GM18519 (cell line): ENCODE results near the gene TUBB3.
"Not testable (repeated sequence)": the region's sequence is repeated elsewhere in the genome, so short reads cannot be mapped to it uniquely, and the experiment has no call there.

Experiments used
- ATAC-seq: cut with Tn5 transposase; IDR thresholded peaks from one replicate; pipeline ENCODE4 v1.9.1; 2021; ENCODE audit warnings: mild to moderate bottlenecking, moderate library complexity; ENCODE audit not compliant: unreplicated experiment, low FRiP score

Gene TUBB3

DNA sequence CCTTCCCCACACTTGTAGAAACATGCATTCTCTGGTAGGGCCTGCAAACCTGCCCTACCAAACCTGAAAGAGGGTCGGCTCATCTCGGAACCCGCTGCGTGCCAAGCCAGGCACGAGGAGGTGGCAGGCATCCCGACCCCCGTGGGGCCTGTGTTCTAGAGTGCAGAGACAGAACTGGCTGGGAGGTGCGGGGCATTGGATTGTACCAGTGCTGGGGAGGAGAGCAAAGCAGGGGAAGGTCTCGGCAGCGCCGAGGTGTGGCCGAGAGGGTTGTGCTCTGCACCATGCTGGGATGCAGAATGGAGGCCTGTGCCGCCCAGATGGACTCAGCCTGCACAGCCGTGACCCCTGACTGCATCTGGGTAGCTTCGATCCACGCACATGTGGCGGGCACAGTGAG lies 22.3 kb upstream of the TUBB3 start:
- no peak for ATAC-seq

GRCh38 chr16:89902980-89903379 lies 20.2 kb upstream of the TUBB3 start:
- ATAC-seq, result no peak

DNA sequence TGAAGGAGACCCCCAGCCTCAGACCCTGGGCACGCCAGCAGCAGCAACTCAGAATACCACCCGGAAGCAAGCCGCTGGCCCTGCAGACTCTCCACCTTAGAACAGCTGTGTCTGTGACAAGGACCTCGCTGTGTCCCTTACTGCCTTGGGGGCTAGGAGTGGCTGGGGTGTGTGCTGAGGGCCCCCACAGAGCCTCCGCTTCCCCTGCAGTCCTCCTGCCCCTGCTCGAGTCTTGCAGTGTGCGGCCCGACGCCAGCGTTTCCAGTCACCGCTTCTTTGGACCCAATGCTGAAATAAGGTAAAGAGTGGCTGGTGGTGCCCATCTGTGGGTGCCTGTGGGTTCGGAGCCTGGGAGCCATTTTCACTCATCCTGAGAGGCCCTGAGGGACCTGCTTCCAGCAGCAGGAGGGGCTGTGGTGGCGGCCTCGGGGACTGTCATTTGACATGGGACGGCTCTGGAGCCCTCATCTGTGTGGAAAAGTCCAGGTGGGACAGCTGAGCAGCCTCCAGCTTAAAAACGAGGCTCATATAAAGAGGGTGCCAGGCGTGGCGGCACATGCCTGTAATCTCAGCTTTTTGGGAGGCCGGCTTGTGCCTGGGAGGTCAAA lies 19.1 kb upstream of the TUBB3 start:
- ATAC-seq, result no peak

DNA sequence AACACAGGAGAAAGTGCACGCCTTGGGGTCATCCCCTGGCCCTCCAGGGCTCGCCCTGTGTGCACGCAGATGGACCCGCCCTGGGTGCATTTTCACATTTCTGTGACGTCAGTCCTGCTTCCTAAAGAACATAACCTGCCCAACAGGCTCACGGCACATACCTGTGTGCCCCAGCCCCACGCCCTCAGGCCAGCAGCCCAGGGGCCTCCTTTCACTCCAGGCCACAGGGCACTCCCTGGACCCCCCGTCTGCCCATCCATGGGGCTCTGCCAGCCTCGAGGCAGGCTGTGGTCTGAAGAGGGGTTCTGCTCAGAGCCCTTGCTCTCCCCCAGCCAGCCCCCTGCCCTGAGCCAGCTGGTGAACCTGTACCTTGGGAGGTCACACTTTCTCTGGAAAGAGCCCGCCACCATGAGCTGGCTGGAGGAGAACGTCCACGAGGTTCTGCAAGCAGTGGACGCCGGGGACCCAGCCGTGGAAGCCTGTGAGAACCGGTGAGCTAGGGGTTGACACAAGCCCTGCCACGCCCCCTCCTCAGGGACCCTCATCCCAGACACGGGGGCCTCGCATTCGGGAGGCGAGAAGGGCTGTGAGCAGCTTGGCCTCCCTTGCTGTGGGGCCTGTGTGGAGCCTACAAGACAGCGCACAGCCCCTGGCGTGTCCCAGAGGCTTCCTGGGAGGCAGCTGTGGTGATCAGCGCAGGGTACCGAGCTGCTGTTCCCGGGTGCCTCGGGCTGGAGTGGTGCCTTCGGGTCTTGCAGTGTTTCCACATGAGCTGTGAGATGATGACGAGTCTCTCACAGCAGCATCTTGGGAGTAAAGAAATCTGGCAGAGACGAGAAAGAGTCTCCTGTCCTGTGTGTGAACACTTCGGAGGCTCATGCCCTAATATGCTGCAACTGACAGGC lies 18.3 kb upstream of the TUBB3 start:
- ATAC-seq, result no peak

GRCh38 chr16:89905511-89906139 lies 17.5 kb upstream of the TUBB3 start:
- no peak for ATAC-seq

- no peak for ATAC-seq
Observed at GRCh38 chr16:89906140-89907025, 16.8 kb upstream of the TUBB3 start.

GRCh38 chr16:89907055-89907814 lies 15.9 kb upstream of the TUBB3 start:
- ATAC-seq, result no peak

DNA sequence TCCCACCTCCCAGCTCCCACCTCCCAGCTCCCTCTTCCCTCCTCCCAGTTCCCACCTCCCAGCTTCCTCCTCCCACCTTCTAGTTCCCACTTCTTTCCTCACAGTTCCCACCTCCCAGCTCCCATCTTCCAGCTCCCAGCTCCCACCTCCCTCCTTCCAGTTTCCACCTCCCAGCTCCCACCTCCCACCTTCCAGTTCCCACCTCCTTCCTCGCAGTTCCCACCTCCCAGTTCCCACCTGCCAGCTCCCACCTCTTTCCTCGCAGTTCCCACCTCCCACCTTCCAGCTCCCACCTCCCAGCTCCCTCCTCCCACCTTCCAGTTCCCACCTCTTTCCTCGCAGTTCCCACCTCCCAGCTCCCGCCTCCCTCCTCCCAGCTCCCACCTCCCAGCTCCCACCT lies 14.9 kb upstream of the TUBB3 start:
- ATAC-seq, result no peak

DNA sequence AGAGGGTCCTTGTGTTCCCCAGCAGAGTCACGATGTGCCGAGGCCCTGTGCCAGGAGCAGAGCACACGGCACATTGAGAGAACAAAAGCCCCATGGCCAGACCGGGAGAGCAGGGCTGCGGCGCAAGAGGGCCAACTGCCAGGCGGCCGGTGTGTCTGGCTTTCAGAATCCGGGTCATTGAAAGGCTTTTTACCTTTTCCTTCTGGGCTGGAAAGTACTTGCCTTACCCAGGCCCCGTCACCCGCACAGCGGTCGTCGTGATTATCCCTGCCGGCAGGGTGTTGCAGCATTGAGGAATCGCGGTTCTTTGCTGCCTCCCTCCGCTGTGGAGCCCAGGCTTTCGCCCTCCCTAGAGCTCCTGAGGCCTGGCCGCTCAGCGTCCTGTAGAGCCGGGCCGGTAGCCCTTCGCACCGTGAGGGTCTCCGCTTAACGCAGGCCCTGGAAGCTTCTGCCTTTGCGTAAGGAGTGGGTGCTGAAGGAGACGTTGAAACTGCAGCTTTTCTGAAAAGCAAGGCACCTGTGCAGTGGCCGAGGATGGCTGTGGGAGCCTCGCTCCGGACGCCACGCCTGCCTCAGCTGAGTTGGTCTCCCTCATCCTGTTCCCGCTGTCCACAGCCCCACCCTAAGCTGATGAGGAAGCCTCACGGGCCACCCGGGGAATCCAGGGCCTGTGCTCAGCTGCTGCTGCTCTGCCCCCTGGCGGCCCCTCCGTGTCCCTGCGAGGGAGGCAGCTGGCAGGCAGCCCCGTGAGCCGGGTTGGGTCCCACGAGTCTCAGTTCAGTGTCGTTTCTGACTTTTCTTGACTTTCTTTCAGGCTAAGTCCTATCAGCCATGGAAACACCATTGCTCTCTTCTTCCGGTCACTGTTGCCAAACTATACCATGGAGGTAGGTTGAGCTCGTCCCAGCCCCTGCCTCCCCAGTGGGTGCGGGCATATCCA lies 13.1 kb upstream of the TUBB3 start:
- ATAC-seq, result no peak

DNA sequence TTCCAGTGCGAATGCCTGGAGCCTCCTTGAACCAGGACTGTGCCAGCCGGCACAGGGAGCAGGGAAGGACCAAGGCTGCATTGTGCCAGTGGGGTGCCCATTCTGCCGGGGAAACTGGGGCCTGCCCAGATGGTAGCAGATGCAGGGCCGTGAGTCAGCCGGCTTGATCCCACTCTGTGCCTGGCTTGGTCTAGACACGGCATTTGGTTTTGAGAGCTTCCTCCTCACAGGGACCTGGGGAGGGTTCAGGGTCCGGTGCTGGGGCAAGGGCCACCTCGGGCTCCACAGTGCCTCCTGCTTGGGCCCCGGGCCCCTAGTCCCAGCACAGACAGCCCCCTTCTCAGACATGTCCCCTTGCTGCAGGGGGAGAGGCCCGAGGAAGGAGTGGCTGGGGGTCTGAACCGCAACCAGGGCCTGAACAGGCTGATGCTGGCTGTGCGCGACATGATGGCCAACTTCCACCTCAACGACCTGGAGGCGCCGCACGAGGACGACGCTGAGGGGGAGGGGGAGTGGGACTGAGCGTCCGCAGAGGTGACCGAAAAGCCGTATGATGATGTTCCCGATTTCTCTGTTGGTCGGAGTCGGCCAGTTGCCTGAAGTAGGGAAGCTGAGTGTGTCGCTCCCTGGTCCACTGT lies 12.3 kb upstream of the TUBB3 start:
- ATAC-seq, result no peak

DNA sequence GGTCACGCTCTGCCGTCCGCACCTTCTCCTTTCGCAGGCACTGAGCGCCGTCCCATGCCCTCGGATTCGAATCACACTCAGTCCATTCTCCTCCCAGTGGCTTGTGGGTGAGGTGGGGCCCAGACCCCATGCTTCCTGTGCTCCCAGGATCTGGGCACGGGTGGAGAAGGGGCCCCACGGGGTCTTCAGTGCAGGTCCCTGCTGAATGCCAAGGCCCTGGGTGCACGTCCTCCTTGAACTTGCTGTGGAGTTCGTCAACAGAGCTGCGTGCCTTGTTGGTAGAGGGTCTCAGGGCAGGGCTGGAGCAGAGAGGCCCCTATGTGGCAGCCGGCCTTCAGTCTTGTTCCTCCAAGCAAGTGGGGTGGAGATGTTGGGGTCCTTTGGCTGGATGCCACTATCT lies 11.8 kb upstream of the TUBB3 start:
- ATAC-seq, result no peak

DNA sequence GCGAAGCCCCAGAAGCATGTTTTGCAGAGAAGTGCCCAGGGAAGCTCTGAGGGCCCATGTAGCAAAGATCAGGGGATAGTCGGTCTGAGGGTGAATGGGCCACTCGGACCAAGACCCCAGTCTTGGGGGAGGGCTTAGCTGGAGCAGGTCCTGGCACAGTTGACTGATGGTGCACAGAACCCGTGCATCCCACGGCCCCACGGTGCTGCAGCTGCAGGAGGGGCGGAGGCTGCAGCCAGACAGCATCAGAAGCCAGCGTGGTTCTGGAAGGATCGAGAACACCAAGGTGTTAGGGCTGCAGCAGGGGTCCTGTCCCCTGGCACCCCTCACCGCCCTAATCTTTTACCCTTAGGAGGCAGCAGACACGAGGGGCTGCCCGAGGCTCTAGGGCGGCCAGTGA lies 11.0 kb upstream of the TUBB3 start:
- no peak for ATAC-seq

GRCh38 chr16:89912627-89913026 lies 10.5 kb upstream of the TUBB3 start:
- ATAC-seq, result no peak

DNA sequence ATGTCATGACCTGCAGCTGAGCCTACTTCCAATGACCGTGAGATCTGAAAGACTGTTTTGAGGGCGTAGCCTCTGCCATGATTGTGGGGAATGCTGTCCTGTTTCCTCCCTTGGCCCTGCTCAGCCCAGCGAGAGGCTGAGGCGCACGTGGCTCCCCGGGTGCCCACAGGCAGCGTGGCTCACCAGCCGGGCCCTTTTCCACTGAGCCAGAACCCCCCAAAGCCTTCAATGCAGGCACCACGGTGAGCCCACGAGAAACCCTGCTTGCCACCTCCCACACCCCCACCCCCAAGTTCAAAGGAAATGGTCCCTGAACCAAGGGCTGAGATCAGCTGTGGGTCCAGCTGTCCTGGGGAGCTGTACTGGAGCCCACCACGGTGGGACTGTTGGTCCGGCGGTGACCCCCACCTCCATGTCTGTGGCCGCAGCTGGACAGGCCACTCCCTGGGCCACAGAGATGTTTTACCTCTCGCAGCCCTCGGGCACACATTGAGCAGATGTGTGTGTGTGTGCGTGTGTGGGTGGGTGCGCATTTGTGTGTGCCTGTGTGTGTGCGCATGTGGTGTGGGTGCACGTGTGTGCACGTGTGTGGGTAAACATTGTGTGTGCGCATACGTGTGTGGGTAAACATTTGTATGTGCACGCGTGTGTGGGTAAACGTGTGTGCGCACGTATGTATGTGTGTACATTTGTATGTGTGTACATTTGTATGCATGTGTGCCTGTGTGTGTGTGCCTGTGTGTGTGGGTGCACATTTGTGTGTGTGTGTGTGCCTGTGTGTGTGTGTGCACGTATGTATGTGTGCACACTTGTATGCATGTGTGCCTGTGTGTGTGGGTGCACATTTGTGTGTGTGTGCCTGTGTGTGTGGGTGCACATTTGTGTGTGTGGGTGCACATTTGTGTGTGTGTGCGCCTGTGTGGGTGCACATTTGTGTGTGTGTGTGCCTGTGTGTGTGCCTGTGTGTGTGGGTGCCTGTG lies 9.4 kb upstream of the TUBB3 start:
- no peak for ATAC-seq

- not testable (repeated sequence) for ATAC-seq
Observed at GRCh38 chr16:89914642-89915285, 8.4 kb upstream of the TUBB3 start.

GRCh38 chr16:89915303-89916232 lies 7.6 kb upstream of the TUBB3 start:
- ATAC-seq, result no peak
